HFFc6 (cell line): ENCODE data around the gene HBA1. TPM values are rescaled to one million over a fixed set of nuclear protein-coding genes. Genes with fewer than 3 reads are reported as not detected.
"Not testable (repeated sequence)": the region's sequence is repeated elsewhere in the genome, so short reads cannot be mapped to it uniquely, and the experiment has no call there.

Experiments used
- DNase-seq: peaks from one replicate; pipeline ENCODE4 v3.0.0-alpha.2; 2018
- H3K27ac Mint-ChIP-seq: 2 replicates; pipeline ENCODE4 v1.8.0; 2020; ENCODE audit warnings: mild to moderate bottlenecking, mixed read lengths
- H3K27me3 Mint-ChIP-seq: 2 replicates; pipeline ENCODE4 v1.8.0; 2021; ENCODE audit warnings: mild to moderate bottlenecking, moderate library complexity, mixed read lengths; ENCODE audit not compliant: insufficient read depth
- H3K36me3 Mint-ChIP-seq: 2 replicates; pipeline ENCODE4 v1.8.0; 2021; ENCODE audit warnings: low read depth, mixed read lengths
- H3K4me1 Mint-ChIP-seq: 2 replicates; pipeline ENCODE4 v1.8.0; 2020; ENCODE audit warnings: low read depth, mixed read lengths
- H3K4me3 Mint-ChIP-seq: 2 replicates; pipeline ENCODE4 v1.8.0; 2020; ENCODE audit warnings: mild to moderate bottlenecking, moderate library complexity, mixed read lengths
- H3K9me3 Mint-ChIP-seq: 2 replicates; pipeline ENCODE4 v1.8.0; 2020; ENCODE audit warnings: mild to moderate bottlenecking, mixed read lengths
- long read RNA-seq: library from polyadenylated mRNA; unstranded; transcript quantifications from one replicate; pipeline ENCODE4 v2.0.0, GENCODE V29; 2019
- total RNA-seq, 6 experiments: library from RNA; stranded (reverse); fragmentation: NEBNext Ultra II Directional; extraction: Animal tissue kit (Norgen Biotek cat#: 25700); gene quantifications; 2 replicates in 1 of 6; 3 replicates in 5 of 6; pipeline ENCODE4 v1.2.3, GENCODE V29; 2021
- TF ChIP-seq, protein P1 (sequence below): fragments of 200-600 bp; sonication (generic); IDR thresholded peaks from 2 replicates; pipeline ENCODE4 v1.5.0; 2021; ENCODE audit warnings: antibody characterized with exemption, mild to moderate bottlenecking

Gene HBA1
- total RNA-seq, result not detected
- long read RNA-seq, result 0 reads

GRCh38 chr16:176477-177382, at the start of gene HBA1:
Gene HBA1 (plus strand): TSS chr16:176680. CDS start chr16:176717, 37 bp downstream.
- peaks cover 25% of the 10 kb centered on the region for H3K27me3 Mint-ChIP-seq

DNA sequence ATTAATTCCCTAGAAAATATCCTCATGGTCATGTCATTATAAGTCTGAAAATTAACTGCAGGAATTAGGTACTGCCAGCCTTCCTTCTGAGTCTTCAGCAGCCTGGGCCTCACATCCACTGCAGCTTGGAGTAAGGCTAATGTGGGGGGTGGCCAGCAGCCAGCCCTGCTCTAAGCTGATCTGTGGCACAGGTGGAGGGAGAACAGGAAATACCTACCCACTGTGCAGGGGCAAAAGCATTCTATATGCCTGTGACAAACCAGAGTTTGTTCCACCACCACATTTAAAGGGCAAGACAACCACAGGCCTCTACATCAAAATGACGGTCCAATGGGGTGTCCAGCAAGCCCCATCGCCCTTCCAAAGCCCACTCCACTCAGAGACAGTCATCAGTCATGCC, 47.4 kb upstream of the HBA1 start:
- no peak for DNase-seq
- Mint-ChIP-seq H3K36me3 (peaks cover 4% of the 10 kb centered on the region; the same call in 1 of the 2 replicates), H3K4me1 (peaks cover 10% of the 10 kb centered on the region), H3K27ac (no peak overlapping the region), H3K9me3 (no peaks in the 10 kb centered on the region), H3K27me3 (no peaks in the 10 kb centered on the region; the same call in 1 of the 2 replicates), H3K4me3 (no peak overlapping the region)
- TF ChIP-seq, protein P1, sequence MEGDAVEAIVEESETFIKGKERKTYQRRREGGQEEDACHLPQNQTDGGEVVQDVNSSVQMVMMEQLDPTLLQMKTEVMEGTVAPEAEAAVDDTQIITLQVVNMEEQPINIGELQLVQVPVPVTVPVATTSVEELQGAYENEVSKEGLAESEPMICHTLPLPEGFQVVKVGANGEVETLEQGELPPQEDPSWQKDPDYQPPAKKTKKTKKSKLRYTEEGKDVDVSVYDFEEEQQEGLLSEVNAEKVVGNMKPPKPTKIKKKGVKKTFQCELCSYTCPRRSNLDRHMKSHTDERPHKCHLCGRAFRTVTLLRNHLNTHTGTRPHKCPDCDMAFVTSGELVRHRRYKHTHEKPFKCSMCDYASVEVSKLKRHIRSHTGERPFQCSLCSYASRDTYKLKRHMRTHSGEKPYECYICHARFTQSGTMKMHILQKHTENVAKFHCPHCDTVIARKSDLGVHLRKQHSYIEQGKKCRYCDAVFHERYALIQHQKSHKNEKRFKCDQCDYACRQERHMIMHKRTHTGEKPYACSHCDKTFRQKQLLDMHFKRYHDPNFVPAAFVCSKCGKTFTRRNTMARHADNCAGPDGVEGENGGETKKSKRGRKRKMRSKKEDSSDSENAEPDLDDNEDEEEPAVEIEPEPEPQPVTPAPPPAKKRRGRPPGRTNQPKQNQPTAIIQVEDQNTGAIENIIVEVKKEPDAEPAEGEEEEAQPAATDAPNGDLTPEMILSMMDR, result no peak

More at GRCh38 chr16:176477-177382, at the start of gene HBA1:
- not testable (repeated sequence) for H3K4me3 Mint-ChIP-seq, H3K4me1 Mint-ChIP-seq, DNase-seq, H3K9me3 Mint-ChIP-seq, H3K27ac Mint-ChIP-seq, H3K36me3 Mint-ChIP-seq

DNA sequence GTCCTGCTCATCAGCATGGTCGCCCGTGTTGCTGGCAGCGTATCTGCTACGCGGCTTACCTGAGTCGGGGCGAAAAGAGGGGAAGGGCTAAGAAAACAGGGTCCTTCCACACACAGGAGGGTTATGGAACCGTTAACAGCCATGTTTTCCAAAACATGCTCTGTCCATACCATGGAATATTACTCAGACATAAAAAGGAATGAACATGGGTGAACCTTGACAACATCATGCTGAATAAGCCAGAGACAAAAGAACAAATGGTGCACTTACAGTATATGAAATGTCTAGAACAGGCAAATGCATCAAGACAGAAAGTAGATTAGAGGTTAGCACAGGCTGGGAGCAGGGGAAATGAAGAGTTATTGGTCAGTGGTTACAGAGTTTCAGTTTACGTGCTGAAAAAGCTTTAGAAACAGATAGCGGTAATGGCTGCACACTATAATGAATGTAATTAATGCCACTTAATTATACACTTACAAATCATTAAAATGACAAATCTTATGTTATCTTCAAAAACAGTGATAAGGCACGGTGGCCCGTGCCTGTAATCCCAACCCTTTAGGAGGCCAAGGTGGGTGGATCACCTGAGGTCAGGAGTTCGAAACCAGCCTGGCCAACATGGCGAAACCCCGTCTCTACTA, 45.8 kb upstream of the HBA1 start:
- TF ChIP-seq, protein P1, result no peak
- Mint-ChIP-seq H3K4me1 (peaks cover 14% of the 10 kb centered on the region), H3K27ac (no peak overlapping the region), H3K4me3 (no peak overlapping the region), H3K27me3 (no peaks in the 10 kb centered on the region; the same call in 1 of the 2 replicates), H3K36me3 (peaks cover 11% of the 10 kb centered on the region), H3K9me3 (no peaks in the 10 kb centered on the region)
- DNase-seq, result no peak

DNA sequence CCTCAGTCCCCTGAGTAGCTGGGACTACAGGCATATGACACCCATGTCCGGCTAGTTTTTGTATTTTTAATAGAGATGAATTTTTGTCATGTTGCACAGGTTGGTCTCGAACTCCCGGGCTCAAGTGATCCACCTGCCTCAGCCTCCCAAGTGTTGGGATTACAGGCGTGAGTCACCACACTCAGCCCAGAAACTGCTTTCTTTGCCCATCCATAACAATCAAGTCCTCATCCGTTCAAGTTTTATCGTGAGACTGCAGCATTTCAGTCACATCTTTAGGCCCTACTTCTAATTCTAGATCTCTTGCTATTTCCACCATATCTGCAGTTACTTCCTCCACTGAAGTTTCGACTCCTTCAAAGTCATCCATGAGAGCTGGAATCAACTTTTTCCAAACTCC, 44.4 kb upstream of the HBA1 start:
- TF ChIP-seq, protein P1, result no peak
- no peak overlapping the region for H3K27ac Mint-ChIP-seq
- no peak overlapping the region for H3K4me3 Mint-ChIP-seq
- H3K36me3 Mint-ChIP-seq, result peaks cover 17% of the 10 kb centered on the region
- no peak for DNase-seq
- no peaks in the 10 kb centered on the region for H3K9me3 Mint-ChIP-seq
- H3K27me3 Mint-ChIP-seq, result no peaks in the 10 kb centered on the region; the same call in 1 of the 2 replicates
- peaks cover 21% of the 10 kb centered on the region for H3K4me1 Mint-ChIP-seq

DNA sequence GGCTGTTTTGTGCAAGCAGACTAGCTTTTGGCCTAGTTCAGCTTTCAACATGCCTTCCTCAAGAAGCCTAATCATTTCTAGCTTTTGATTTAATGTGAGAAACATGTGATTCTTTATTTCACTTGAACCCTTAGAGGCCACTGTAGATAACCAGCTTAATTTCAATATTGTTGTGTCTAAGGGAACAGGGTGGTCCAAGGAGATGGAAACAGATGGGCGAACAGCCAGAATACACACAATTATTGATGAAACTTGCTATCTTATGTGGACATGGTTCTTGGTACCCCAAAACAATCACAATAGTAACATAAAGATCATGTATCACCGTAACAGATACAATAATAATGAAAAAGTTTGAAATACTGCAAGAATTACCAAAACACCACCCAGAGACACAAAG, 42.8 kb upstream of the HBA1 start:
- H3K4me1 Mint-ChIP-seq, result peaks cover 21% of the 10 kb centered on the region
- peaks cover 19% of the 10 kb centered on the region for H3K36me3 Mint-ChIP-seq
- no peak for DNase-seq
- H3K4me3 Mint-ChIP-seq, result no peak overlapping the region
- no peaks in the 10 kb centered on the region for H3K9me3 Mint-ChIP-seq
- TF ChIP-seq, protein P1, result no peak
- no peaks in the 10 kb centered on the region; the same call in 1 of the 2 replicates for H3K27me3 Mint-ChIP-seq
- no peak overlapping the region for H3K27ac Mint-ChIP-seq
